Kidney tubule cell (primary cell): ENCODE data around the gene PNLIPRP3.
"Not testable (repeated sequence)": the region's sequence is repeated elsewhere in the genome, so short reads cannot be mapped to it uniquely, and the experiment has no call there.

Source experiments
- DNase-seq: peaks from one replicate; pipeline ENCODE4 v3.0.0-alpha.2; 2018; ENCODE audit warnings: low spot score

Gene PNLIPRP3

GRCh38 chr10:116427671-116428070, at the start of gene PNLIPRP3:
Gene PNLIPRP3, plus strand, starts transcription at chr10:116427847. Its CDS starts 166 bp downstream, at chr10:116428013.
- no peak for DNase-seq

GRCh38 chr10:116382290-116382689, 45.4 kb upstream of the PNLIPRP3 start:
- no peak for DNase-seq

GRCh38 chr10:116385311-116385710, 42.3 kb upstream of the PNLIPRP3 start:
- no peak for DNase-seq

GRCh38 chr10:116385994-116386809, 41.4 kb upstream of the PNLIPRP3 start:
- peak; percentile 35 for DNase-seq

- not testable (repeated sequence) for DNase-seq
Measured at GRCh38 chr10:116393246-116393831, 34.3 kb upstream of the PNLIPRP3 start.

- DNase-seq = no peak
Measured at GRCh38 chr10:116395223-116395985, 32.2 kb upstream of the PNLIPRP3 start.

GRCh38 chr10:116398224-116398623, 29.4 kb upstream of the PNLIPRP3 start:
- no peak for DNase-seq

GRCh38 chr10:116402858-116403257, 24.8 kb upstream of the PNLIPRP3 start:
- no peak for DNase-seq

- DNase-seq = no peak
Measured at GRCh38 chr10:116403740-116404250, 23.9 kb upstream of the PNLIPRP3 start.

- DNase-seq = no peak
Measured at GRCh38 chr10:116408719-116409118, 18.9 kb upstream of the PNLIPRP3 start.

- DNase-seq = no peak
Measured at GRCh38 chr10:116410351-116410750, 17.3 kb upstream of the PNLIPRP3 start.

- DNase-seq = peak; percentile 65
Measured at GRCh38 chr10:116417821-116418220, 9.8 kb upstream of the PNLIPRP3 start.

- DNase-seq = peak; percentile 14
Measured at GRCh38 chr10:116418389-116418788, 9.3 kb upstream of the PNLIPRP3 start.

- no peak for DNase-seq
Measured at GRCh38 chr10:116421815-116422214, 5.8 kb upstream of the PNLIPRP3 start.

- no peak for DNase-seq
Measured at GRCh38 chr10:116429288-116429977, 1.8 kb downstream of the PNLIPRP3 start.

- DNase-seq = no peak
Measured at GRCh38 chr10:116430288-116430687, 2.6 kb downstream of the PNLIPRP3 start.

GRCh38 chr10:116431598-116431997, 4.0 kb downstream of the PNLIPRP3 start:
- DNase-seq = no peak

GRCh38 chr10:116437076-116437692, 9.5 kb downstream of the PNLIPRP3 start:
- no peak for DNase-seq

- no peak for DNase-seq
Measured at GRCh38 chr10:116440330-116441030, 12.8 kb downstream of the PNLIPRP3 start.

- peak; percentile 39 for DNase-seq
Measured at GRCh38 chr10:116444527-116445142, 17.0 kb downstream of the PNLIPRP3 start.
